NCI-H128 (cell line): ENCODE measurements around the gene ST6GALNAC3.

Source experiments
- DNase-seq: peaks from one replicate; lab custom pipeline; 2025; ENCODE audit not compliant: unreplicated experiment; lab: John Stamatoyannopoulos, UW

The ST6GALNAC3 gene

GRCh38 chr1:76491737-76492136, 417.2 kb downstream of the ST6GALNAC3 start:
- no peak for DNase-seq

DNA sequence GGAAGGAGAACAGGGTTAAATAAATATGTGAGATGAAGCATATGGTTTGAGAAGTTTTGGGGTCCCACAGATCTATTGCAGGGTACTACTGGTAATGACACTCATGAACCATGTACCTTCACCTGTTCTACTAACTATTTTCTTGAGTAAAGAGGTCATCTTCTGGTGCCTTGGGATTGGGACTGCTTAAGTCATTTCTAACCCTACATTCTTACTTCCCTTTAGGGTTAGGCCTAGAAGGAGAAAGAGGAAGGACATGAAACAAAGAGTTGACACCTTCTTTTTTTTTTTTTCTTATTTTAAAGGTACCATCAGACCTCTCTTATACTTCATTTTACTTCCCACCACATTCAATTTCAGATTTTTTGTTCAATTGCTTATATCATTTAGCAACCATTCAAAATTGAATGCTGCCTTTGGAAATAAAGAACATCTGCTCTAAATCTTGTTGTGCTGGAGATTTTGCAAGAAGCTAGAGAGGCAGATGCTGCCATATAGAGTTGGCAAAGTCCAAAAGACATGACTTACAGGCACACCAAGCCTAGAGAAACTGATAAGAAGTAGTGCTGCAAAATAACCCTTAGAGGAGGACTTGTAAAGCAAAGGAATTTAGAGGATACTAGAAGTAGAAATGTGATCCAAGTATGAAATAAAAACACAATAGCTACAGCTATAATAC, 418.3 kb downstream of the ST6GALNAC3 start:
- DNase-seq, result no peak

GRCh38 chr1:76494807-76495206, 420.3 kb downstream of the ST6GALNAC3 start:
- no peak for DNase-seq

DNA sequence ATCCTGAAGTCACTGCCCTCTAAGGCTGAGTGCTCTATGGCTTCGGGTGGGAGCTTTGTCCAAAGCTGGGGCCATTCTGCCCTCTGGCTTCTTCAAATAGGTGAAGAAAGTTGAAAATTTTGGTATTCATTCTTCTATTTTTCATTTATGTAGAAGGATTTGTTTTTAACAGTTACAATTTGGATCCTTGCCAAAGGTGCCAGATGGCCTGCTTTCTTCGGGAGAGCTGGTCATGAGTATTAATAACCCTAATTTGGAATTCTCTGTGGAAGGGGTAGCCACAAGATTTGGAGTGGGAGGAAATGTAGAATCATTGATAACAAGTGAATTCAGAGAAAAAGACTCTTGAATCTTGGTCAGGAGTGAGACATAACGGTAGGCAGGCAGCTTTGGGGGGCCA, 422.3 kb downstream of the ST6GALNAC3 start:
- no peak for DNase-seq

- DNase-seq, result no peak
Measured at GRCh38 chr1:76500116-76500515, 425.6 kb downstream of the ST6GALNAC3 start.

- DNase-seq, result no peak
Measured at GRCh38 chr1:76501136-76501535, 426.6 kb downstream of the ST6GALNAC3 start.

DNA sequence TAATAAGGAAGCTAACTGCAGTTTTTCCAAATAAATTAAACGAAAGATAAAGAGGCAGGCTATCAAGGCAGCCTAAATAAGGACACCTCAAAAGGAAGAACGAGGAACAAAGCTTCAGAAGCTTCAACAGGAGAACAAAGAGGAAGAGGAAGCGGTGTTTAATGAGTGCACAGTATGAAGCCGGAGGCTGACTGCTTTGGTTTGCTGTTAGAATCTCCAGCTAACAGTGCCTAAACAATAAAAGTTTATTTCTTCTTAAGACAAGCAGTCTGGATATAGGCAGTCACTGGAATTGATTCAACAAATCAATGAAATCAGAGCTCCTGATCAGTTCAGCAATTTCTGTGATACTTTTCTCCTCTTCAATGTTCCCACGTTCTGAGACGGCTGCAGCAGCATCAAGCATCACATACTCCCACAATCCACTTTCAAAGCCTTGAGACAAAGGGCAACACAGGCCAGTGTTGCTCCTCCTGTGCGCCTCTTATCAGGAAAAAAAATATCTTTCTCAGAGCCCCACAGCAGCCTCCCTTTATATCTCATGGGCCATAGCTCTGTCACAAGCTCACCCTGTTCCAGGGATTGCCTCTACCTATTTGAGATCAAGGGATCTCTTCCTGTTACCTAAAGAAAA, 427.2 kb downstream of the ST6GALNAC3 start:
- no peak for DNase-seq

- no peak for DNase-seq
Measured at GRCh38 chr1:76503100-76503499, 428.6 kb downstream of the ST6GALNAC3 start.

DNA sequence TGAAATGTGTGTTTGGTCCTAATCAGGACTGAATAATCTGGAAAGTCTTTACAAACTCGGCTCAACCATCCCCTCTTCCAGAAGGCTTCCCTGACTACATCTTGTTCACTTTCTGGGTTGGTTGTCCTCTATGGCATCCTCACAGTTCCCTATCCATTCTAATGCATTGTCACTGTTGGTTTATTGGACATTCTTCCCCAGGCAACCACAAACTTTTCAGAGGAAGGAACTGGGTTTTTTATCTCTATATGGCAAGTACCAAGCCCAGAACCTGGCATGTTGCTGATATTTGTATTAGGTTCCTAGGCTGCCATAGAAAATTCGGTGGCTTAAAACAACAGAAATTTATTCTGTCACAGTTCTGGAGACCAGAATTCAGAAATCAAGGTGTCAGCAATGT, 429.2 kb downstream of the ST6GALNAC3 start:
- DNase-seq, result no peak

- no peak for DNase-seq
Measured at GRCh38 chr1:76507376-76507775, 432.8 kb downstream of the ST6GALNAC3 start.

DNA sequence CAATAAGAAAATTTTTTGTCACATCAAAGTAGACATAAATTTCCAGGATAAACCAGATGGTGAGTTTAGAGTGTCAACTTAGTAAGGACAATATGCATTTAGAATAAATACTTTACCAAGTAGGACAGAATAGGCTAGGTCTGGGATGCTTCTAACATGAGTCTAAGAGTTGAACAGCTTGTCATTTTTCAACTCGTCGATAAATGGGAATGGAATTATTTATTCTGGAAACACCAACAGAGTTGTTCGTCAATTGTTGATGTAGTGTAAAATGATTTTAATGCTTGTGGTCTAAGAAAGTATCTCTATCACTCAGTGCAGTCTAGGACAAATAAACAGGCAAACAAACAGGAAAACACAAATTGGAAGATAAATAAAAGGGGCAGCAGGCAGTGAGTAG, 434.3 kb downstream of the ST6GALNAC3 start:
- DNase-seq, result no peak

DNA sequence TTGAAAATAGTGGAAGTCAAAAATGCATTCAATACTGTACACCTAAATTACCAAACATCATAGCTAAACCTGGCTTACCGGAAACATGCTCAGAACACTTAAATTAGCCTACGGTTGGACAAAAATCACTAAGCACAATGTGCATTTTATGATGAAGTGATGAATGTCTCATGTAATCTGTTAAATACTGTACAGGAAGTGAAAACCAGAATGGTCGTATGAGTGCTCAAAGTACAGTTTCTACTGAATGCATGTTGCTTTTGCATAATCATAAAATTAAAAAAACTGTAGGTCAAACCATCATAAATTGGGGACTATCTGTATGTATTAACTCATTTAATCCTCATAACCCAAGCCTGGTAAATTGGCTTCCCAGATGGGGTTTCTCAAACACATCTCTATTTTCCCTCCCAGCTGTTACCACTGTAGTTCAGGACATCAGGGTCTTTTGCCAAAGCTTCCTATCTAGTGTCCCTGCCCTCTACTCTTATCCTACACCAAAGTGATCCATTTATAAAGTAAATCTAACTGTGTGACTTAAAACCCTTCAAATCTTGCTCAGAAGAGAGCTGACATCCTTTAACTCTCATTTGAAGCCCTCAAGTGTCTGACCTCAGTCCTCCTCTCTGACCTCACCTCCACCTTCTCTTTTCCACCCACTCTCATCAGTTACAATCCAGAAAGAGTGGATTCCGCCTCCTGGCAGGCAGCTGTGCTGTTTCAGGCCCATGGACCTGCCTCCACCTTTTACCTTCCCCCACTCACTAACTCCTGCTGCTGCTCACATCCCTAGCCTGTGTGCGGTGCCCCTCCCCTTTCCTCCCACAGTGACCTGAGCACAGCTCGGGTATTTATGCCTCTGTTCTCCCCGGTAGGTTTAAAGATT, 436.4 kb downstream of the ST6GALNAC3 start:
- DNase-seq, result no peak

DNA sequence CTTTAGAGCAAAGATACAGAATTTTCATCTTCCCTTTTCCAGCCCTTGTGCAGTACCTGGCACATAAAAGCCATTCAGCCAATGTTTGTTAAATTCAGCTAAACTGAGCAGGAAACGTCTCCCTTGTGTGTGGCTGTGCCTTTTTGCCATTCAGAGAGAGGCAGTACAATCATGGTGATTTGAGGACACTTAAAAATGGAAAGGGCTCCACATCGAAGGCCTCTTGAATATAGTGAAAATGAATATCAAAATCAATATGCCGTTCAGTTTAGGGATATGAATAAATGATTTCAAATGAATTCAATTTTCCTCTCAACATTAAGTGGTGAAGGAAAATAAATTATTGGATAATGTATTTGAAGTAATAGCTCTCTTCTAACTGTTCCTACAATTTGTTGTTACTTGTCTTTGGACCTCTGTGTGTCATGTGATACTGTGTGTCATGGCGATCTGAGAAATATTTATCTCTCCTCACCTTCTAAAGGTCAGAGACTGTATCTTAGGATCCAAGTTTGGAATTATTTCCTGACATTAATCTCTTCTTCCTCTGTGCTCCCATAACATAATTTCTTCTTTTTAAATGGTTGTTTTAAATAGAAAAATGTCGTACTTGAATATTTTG, 437.1 kb downstream of the ST6GALNAC3 start:
- DNase-seq, result no peak

- no peak for DNase-seq
Measured at GRCh38 chr1:76530953-76531352, 456.4 kb downstream of the ST6GALNAC3 start.

DNA sequence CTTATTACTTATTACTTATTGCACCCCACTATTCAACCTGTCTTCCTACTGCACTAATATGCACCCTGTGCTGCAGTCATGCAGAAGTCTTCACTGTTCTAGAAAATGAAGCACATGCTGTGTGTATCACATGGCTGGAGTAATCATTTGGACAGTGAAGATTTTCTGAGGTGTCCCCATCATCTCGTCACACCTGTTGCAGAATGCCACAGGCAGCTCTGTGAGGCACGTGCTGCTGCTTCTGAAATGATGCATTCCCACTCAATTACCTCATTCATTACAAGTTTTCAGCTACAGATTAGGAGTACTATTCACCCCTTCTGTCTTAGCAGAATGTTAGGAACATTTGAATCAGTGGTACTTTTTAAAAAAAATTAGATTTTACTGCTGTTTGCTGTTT, 467.1 kb downstream of the ST6GALNAC3 start:
- DNase-seq, result no peak

DNA sequence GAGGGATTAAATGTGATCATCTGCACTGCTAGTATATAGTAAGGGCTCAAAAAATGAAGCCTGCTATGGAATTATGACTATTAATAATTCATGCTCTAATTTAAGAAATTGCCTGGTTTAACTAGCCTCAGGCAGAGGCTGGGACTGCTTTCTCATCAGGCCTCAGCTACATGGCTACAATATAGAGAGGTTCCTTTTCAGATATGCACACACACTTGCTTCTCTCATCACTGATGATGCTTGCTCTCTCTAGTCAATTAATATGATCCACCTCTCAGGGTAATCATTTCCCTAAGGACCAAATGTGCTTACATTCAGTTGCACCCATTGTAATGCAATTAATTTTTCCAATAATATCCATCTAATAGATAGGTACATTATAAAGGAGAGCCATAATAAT, 467.8 kb downstream of the ST6GALNAC3 start:
- DNase-seq, result no peak

- no peak for DNase-seq
Measured at GRCh38 chr1:76543495-76543894, 468.9 kb downstream of the ST6GALNAC3 start.

GRCh38 chr1:76546354-76546933, 471.9 kb downstream of the ST6GALNAC3 start:
- no peak for DNase-seq

DNA sequence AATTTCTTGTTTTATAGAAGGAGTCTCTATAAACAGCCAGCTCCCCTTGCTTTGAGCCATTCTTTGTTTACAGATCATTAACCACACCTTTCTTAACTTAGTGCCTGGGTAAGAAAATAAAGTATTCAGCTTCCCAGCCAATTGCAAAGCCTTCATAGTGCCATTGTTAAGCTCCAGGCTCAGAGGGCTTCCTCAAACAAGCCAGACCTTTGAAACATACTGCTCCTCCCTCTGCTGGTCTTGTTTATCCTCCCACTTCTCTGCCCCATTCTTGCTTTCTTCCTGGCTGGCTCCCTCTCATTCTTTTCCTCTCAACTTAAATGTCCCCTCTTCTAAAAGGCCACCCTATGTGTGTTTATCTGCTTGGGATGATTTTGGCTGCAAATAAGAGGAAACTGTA, 473.4 kb downstream of the ST6GALNAC3 start:
- DNase-seq, result no peak

GRCh38 chr1:76548513-76549100, 474.1 kb downstream of the ST6GALNAC3 start:
- no peak for DNase-seq

DNA sequence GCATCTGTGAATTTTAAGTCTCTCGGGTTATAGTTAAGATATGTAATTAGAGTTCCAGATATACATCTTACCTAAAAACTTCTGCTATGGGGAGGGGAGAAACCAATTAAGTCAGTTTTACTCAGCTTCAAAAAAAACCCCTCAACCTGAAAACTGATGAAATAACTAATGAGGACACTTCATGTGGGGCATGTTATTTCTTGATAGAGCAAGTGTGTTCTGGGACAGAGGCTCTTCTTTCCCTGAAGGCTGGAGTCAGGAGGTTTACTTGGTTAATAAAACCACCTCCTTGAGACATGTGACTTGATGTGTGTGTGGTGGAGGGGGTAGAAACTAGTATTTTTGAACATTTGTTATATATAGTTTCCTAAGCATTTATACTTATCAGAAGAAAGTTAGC, 479.7 kb downstream of the ST6GALNAC3 start:
- DNase-seq, result no peak
